HG03571 (cell line): ENCODE results near the gene ZNF791.
"Not testable (repeated sequence)": the region's sequence is repeated elsewhere in the genome, so short reads cannot be mapped to it uniquely, and the experiment has no call there.

Source experiments
- ATAC-seq: cut with Tn5 transposase; IDR thresholded peaks from one replicate; pipeline ENCODE4 v1.9.1; 2021; ENCODE audit not compliant: unreplicated experiment

The ZNF791 gene

GRCh38 chr19:12628040-12629022, 17.6 kb downstream of the ZNF791 start:
- no peak for ATAC-seq

- ATAC-seq: no peak
These were observed 18.5 kb downstream of the ZNF791 start for GRCh38 chr19:12629215-12629614.

GRCh38 chr19:12636631-12637030, 25.9 kb downstream of the ZNF791 start:
- no peak for ATAC-seq

- ATAC-seq: no peak
These were observed 28.0 kb downstream of the ZNF791 start for GRCh38 chr19:12638611-12639182.

- no peak for ATAC-seq
These were observed 29.3 kb downstream of the ZNF791 start for GRCh38 chr19:12639901-12640613.

- no peak for ATAC-seq
These were observed 30.7 kb downstream of the ZNF791 start for GRCh38 chr19:12641456-12641855.

- ATAC-seq: no peak
These were observed 31.8 kb downstream of the ZNF791 start for GRCh38 chr19:12642506-12642905.

GRCh38 chr19:12643716-12644115, 33.0 kb downstream of the ZNF791 start:
- ATAC-seq: not testable (repeated sequence)

- no peak for ATAC-seq
These were observed 35.8 kb downstream of the ZNF791 start for GRCh38 chr19:12646551-12646950.

GRCh38 chr19:12647047-12647446, 36.3 kb downstream of the ZNF791 start:
- ATAC-seq: no peak

- no peak for ATAC-seq
These were observed 36.9 kb downstream of the ZNF791 start for GRCh38 chr19:12647490-12648071.

GRCh38 chr19:12648088-12648487, 37.4 kb downstream of the ZNF791 start:
- no peak for ATAC-seq

- no peak for ATAC-seq
These were observed 39.2 kb downstream of the ZNF791 start for GRCh38 chr19:12649941-12650340.

GRCh38 chr19:12652219-12652618, 41.5 kb downstream of the ZNF791 start:
- no peak for ATAC-seq

GRCh38 chr19:12655546-12655945, 44.8 kb downstream of the ZNF791 start:
- ATAC-seq: no peak

GRCh38 chr19:12656899-12657571, 46.3 kb downstream of the ZNF791 start:
- no peak for ATAC-seq

GRCh38 chr19:12657966-12658365, 47.2 kb downstream of the ZNF791 start:
- ATAC-seq: no peak

GRCh38 chr19:12660980-12661379, 50.3 kb downstream of the ZNF791 start:
- no peak for ATAC-seq

GRCh38 chr19:12664406-12665280, 53.9 kb downstream of the ZNF791 start:
- no peak for ATAC-seq

- ATAC-seq: no peak
These were observed 54.5 kb downstream of the ZNF791 start for GRCh38 chr19:12665281-12665573.
